Tibial artery (tissue), 4 donors: ENCODE results near the gene NAA40.

Experiments
- DNase-seq, 2 donors: peaks; one replicate each; pipeline ENCODE4 v3.0.0-alpha.2; 2019
- H3K27ac ChIP-seq, 2 donors: fragments of 200-600 bp; sonication (generic) in 1 of 2; 1 replicate in 1 of 2; 2 replicates in 1 of 2; pipeline ENCODE4 v1.5.1; 2018 to 2019; ENCODE audit warnings: mild to moderate bottlenecking in 1 of 2
- H3K27me3 ChIP-seq, 2 donors: fragments of 200-600 bp; sonication (generic) in 1 of 2; one replicate each; pipeline versions ENCODE4 v1.5.1 to v1.6.0; 2016 to 2019
- H3K36me3 ChIP-seq, 3 donors: fragments of 200-600 bp; sonication (generic) in 2 of 3; one replicate each; pipeline ENCODE4 v1.5.1; 2016 to 2019; ENCODE audit warnings: mild to moderate bottlenecking in 2 of 3
- H3K4me1 ChIP-seq, 4 donors: fragments of 200-600 bp; sonication (generic) in 2 of 4; 1 replicate in 3 of 4; 2 replicates in 1 of 4; pipeline ENCODE4 v1.5.1; 2016 to 2019
- H3K4me3 ChIP-seq, 2 donors: fragments of 200-600 bp; sonication (generic) in 1 of 2; 1 replicate in 1 of 2; 2 replicates in 1 of 2; pipeline ENCODE4 v1.5.1; 2018 to 2019; ENCODE audit warnings: mild to moderate bottlenecking in 2 of 2
- H3K9me3 ChIP-seq, 3 donors: fragments of 200-600 bp; sonication (generic) in 1 of 3; one replicate each; pipeline ENCODE4 v1.5.1; 2016 to 2019
- intact Hi-C: fragments of 100-400 bp; cut with DNase I; formaldehyde crosslinking; loops from one replicate; pipeline ENCODE4 v1.15.0; 2023; ENCODE audit warnings: low total_unique reads
- TF ChIP-seq, protein P1 (sequence below), 2 experiments: fragments of 200-600 bp in 1 of 2; fragments of 450-650 bp in 1 of 2; IDR thresholded peaks; one replicate each; pipeline ENCODE4 v1.5.1; 2017 to 2019; ENCODE audit warnings: antibody characterized with exemption in 2 of 2, mild to moderate bottlenecking in 1 of 2, moderate library complexity in 1 of 2

The NAA40 gene

DNA sequence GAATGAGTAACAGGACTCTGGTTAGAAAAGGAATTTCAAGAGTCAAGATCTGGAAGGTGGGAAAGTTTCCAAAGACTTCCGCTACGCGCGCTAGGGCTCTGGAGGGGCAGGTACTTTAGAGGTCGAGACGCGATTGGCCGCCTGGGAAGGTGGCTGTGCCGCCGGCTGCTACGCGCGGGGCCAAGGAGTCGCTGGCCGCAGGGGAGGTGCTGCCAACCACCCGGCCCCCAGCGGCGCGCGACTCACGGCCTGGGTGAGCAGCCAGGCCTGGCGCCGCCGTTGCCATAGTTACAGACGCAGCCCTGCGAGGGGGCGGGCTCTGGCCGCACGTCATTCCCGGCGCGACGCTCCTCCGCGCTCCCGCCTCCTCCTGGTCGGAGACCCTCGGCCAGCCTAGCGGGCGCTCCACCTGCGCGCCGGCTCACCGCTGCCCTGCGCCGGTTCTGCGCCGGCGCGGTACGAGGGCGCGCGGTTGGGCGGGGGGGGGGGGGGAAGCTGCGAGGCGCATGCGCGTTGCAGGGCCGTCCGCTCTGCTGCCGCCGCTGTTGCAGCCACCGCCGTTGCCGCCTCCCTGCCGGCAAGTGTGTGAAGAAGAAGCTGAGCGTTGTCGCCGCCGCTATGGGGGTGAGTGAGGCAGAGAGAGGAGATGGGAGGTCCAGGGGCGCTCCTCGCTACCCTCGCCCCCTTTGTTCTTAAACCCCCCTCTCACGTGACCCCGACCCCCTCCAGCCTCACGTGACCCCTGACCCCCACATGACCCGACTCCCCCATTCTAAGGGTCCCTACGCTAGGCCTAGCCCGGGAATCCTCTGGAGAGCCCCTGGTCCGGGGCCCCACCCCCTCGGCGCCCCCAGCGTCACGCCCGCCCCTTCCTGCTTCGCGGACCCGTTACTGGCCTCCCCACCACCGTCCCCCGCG lies at the start of gene NAA40:
NAA40 (plus strand) TSS at position 524 of the 918 bp plus-strand sequence; CDS start at position 619, 95 bp downstream.
- peak; percentile 84 to 92 for DNase-seq
- Histone ChIP-seq H3K36me3 (no peaks in the 10 kb centered on the region), H3K4me1 (peaks cover 0 to 30% (median 12%) of the 10 kb centered on the region in 4 donors), H3K9me3 (no peaks in the 10 kb centered on the region), H3K4me3 (peak within 1 kb of the TSS; percentile 67 to 69), H3K27me3 (no peaks in the 10 kb centered on the region), H3K27ac (peak within 1 kb of the TSS; percentile 67 to 71)
- TF ChIP-seq, protein P1, sequence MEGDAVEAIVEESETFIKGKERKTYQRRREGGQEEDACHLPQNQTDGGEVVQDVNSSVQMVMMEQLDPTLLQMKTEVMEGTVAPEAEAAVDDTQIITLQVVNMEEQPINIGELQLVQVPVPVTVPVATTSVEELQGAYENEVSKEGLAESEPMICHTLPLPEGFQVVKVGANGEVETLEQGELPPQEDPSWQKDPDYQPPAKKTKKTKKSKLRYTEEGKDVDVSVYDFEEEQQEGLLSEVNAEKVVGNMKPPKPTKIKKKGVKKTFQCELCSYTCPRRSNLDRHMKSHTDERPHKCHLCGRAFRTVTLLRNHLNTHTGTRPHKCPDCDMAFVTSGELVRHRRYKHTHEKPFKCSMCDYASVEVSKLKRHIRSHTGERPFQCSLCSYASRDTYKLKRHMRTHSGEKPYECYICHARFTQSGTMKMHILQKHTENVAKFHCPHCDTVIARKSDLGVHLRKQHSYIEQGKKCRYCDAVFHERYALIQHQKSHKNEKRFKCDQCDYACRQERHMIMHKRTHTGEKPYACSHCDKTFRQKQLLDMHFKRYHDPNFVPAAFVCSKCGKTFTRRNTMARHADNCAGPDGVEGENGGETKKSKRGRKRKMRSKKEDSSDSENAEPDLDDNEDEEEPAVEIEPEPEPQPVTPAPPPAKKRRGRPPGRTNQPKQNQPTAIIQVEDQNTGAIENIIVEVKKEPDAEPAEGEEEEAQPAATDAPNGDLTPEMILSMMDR (IDR thresholded peaks at IDR 0.05), result peak in 1 of 2 experiments; percentile 27
- intact Hi-C loops, result no loop called here

GRCh38 chr11:63889344-63889743 lies 49.5 kb upstream of the NAA40 start:
- intact Hi-C loops, result no loop called here
- no peaks in the 10 kb centered on the region for H3K9me3 ChIP-seq
- H3K4me3 ChIP-seq, result no peak overlapping the region
- DNase-seq, result no peak
- no peaks in the 10 kb centered on the region for H3K36me3 ChIP-seq
- peak overlapping the region; percentile 58 to 72 for H3K27ac ChIP-seq
- no peaks in the 10 kb centered on the region for H3K27me3 ChIP-seq
- peaks cover 0 to 63% (median 33%) of the 10 kb centered on the region in 4 donors for H3K4me1 ChIP-seq
- TF ChIP-seq, protein P1 (IDR thresholded peaks at IDR 0.05), result no peak

- peaks cover 0 to 57% (median 33%) of the 10 kb centered on the region in 4 donors for H3K4me1 ChIP-seq
- H3K4me3 ChIP-seq, result no peak overlapping the region
- TF ChIP-seq, protein P1 (IDR thresholded peaks at IDR 0.05), result no peak
- no peaks in the 10 kb centered on the region for H3K27me3 ChIP-seq
- H3K36me3 ChIP-seq, result peaks cover 0 to 8% (median 5%) of the 10 kb centered on the region in 3 donors
- no peak for DNase-seq
- H3K27ac ChIP-seq, result no peak overlapping the region
- intact Hi-C loops, result no loop called here
- no peaks in the 10 kb centered on the region for H3K9me3 ChIP-seq
Measured at GRCh38 chr11:63890368-63890767, 48.4 kb upstream of the NAA40 start.

DNA sequence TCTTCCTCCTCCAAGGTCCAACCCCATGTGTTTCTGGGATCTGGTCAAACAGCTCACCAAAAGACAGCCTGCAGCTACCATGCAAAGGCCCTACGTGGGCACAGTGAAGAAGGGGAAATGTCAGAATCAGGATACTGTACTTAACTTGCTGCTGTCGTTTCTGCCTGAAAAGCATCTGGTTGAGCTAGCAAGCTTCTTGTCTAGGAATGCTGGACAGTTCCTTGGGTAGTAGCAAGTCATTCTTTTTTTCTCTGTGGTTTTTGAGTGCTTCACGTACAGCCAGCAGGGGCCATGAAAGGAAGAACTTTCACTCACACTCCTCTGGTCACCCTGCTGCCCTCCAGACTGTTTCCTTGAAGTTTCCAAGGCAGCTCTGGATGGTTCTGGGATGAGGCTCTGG lies 46.6 kb upstream of the NAA40 start:
- Histone ChIP-seq H3K4me3 (no peak overlapping the region), H3K4me1 (peaks cover 0 to 64% (median 28%) of the 10 kb centered on the region in 4 donors), H3K9me3 (no peaks in the 10 kb centered on the region), H3K27ac (no peak overlapping the region), H3K27me3 (no peaks in the 10 kb centered on the region), H3K36me3 (peaks cover 9 to 26% (median 17%) of the 10 kb centered on the region in 3 donors)
- intact Hi-C loops, result no loop called here
- TF ChIP-seq, protein P1 (IDR thresholded peaks at IDR 0.05), result no peak
- DNase-seq, result no peak

DNA sequence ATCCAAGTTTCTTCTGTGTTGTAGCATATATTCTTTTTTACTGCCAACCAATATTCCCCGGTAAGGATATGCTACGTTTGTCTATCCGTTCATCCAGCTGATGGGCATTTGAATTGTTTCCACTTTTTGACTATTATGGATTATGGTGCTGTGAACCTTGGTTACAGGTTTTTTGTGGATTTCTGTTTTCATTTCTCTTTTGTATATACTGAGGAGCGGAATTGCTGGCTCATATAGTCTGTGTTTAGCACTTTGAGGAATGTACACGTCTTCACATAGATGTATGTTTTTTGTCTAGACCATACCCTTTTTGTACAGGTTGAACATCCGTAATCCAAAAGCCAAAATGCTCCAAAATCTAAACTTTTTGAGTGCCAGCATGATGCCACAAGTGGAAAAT lies 45.4 kb upstream of the NAA40 start:
- H3K9me3 ChIP-seq, result no peaks in the 10 kb centered on the region
- H3K4me1 ChIP-seq, result peaks cover 0 to 53% (median 18%) of the 10 kb centered on the region in 4 donors
- H3K36me3 ChIP-seq, result peaks cover 19 to 38% (median 28%) of the 10 kb centered on the region in 3 donors
- no peaks in the 10 kb centered on the region for H3K27me3 ChIP-seq
- DNase-seq, result no peak
- intact Hi-C loops, result no loop called here
- no peak overlapping the region for H3K27ac ChIP-seq
- no peak overlapping the region for H3K4me3 ChIP-seq
- TF ChIP-seq, protein P1 (IDR thresholded peaks at IDR 0.05), result no peak
